Kidney (tissue), 14 donors: ENCODE measurements around the gene LTBP2. TPM values are rescaled to one million over a fixed set of nuclear protein-coding genes. Genes with fewer than 3 reads are reported as not detected.

ENCODE experiments used
- DNase-seq, 5 donors: peaks; one replicate each; pipeline ENCODE4 v3.0.0-alpha.2; 2013 to 2020
- FAIRE-seq: peaks from 2 replicates; lab custom pipeline; 2012; peaks lifted over from hg19 to GRCh38; lab: Jason Lieb, UNC
- H3K27ac ChIP-seq, 2 donors: one replicate each; pipeline ENCODE4 v1.7.0; 2013; ENCODE audit warnings: low read depth in 2 of 2, low read length in 2 of 2, inconsistent platforms in 1 of 2
- H3K27me3 ChIP-seq: one replicate; pipeline ENCODE4 v1.7.1; 2013; ENCODE audit warnings: low read length, inconsistent platforms; ENCODE audit not compliant: control insufficient read depth, insufficient read depth
- H3K36me3 ChIP-seq, 3 donors: one replicate each; pipeline versions ENCODE4 v1.7.0 to v1.7.1; 2013; ENCODE audit warnings: low read length in 3 of 3, control low read depth in 1 of 3, inconsistent platforms in 1 of 3; ENCODE audit not compliant: insufficient read depth in 3 of 3, control insufficient read depth in 2 of 3
- H3K4me1 ChIP-seq, 3 donors: one replicate each; pipeline versions ENCODE4 v1.7.0 to v1.7.1; 2013; ENCODE audit warnings: low read length in 3 of 3, inconsistent platforms in 1 of 3, low read depth in 1 of 3; ENCODE audit not compliant: control insufficient read depth in 2 of 3, insufficient read depth in 2 of 3
- H3K4me3 ChIP-seq, 3 donors: one replicate each; pipeline versions ENCODE4 v1.7.0 to v1.8.1; 2013; ENCODE audit warnings: low read length in 3 of 3, control low read depth in 1 of 3, inconsistent platforms in 1 of 3
- H3K9ac ChIP-seq, 3 donors: one replicate each; pipeline versions ENCODE4 v1.7.0 to v1.7.1; 2013; ENCODE audit warnings: low read length in 3 of 3, control low read depth in 1 of 3, inconsistent platforms in 1 of 3
- H3K9me3 ChIP-seq, 3 donors: one replicate each; pipeline versions ENCODE4 v1.7.0 to v1.7.1; 2013; ENCODE audit warnings: low read length in 3 of 3, control low read depth in 1 of 3, inconsistent platforms in 1 of 3; ENCODE audit not compliant: control insufficient read depth in 2 of 3, insufficient read depth in 1 of 3
- intact Hi-C: fragments of 100-400 bp; cut with DNase I; formaldehyde crosslinking; loops from one replicate; pipeline ENCODE4 v1.11.1; 2022
- polyA plus RNA-seq: library from polyadenylated mRNA; stranded (reverse); fragments of 350-450 nt; fragmentation: Illumina TruSeq; extraction: RNeasy Lipid Tissue Mini Kit (QIAGEN cat#74804); gene quantifications from one replicate; pipeline ENCODE4 v1.2.3, GENCODE V29; 2014; ENCODE audit warnings: low read depth, low replicate concordance; ENCODE audit not compliant: insufficient read depth
- total RNA-seq: library from RNA; stranded (reverse); fragmentation: NEBNext Ultra II Directional; extraction: Animal tissue kit (Norgen Biotek cat#: 25700); gene quantifications from one replicate; pipeline ENCODE4 v1.2.1, GENCODE V29; 2021
- TF ChIP-seq, protein P1 (sequence below): IDR thresholded peaks from 3 replicates; pipeline ENCODE4 v1.5.1; 2012; ENCODE audit warnings: mild to moderate bottlenecking, moderate library complexity, borderline replicate concordance; ENCODE audit not compliant: insufficient read depth; ENCODE audit errors: extremely low read depth
- donor health status: control.
- donor health status: control.
- donor health status: control.
- donor health status: control.
- donor health status: control.
- donor health status: DM: yes; HTN: yes; CAD: no.
- donor health status: Normal renal cell carcinoma (clear cell type).

LTBP2 gene
- total and polyA plus RNA-seq, 2 donors from 2014 or later = 2.9 to 10.4 TPM

DNA sequence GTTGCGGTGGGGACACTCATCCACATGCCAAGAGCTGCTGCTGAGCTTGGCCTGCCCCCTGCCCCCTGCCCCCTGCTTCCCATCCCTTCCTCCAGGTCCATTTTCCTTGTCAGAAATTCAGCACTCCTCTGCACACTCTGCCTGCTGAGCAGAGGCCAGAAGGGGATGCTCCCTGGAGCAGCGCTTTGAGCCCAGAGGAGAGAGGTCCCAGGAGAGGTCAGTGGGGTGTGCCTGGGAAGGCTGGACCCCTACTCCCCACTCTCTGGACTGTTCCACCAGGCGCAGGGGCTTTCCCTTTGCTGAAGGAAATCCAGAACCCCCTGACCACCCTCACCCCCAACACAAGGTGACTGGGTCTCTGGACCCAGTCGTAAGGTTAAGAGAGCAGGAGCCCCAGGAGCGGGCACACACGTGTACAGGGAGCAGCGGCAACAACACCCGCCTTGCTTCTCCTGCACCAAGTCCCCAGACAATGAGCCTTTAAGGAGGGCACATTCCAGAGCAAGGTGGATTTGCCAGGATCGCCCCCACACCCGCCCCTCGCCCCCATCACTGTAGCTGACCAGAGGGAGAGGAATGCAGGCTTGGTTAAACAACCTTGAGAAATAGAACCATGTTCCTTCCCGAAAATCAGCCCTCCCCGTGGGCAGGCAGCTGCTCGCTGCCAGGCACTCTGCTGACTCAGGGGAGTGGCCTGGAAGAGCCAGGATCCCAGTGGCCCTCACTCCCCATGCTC is 87.8 kb downstream of the LTBP2 start:
- no peak overlapping the region for H3K4me3 ChIP-seq
- TF ChIP-seq, protein P1, sequence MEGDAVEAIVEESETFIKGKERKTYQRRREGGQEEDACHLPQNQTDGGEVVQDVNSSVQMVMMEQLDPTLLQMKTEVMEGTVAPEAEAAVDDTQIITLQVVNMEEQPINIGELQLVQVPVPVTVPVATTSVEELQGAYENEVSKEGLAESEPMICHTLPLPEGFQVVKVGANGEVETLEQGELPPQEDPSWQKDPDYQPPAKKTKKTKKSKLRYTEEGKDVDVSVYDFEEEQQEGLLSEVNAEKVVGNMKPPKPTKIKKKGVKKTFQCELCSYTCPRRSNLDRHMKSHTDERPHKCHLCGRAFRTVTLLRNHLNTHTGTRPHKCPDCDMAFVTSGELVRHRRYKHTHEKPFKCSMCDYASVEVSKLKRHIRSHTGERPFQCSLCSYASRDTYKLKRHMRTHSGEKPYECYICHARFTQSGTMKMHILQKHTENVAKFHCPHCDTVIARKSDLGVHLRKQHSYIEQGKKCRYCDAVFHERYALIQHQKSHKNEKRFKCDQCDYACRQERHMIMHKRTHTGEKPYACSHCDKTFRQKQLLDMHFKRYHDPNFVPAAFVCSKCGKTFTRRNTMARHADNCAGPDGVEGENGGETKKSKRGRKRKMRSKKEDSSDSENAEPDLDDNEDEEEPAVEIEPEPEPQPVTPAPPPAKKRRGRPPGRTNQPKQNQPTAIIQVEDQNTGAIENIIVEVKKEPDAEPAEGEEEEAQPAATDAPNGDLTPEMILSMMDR = no peak
- DNase-seq = no peak
- intact Hi-C loops = no loop called here
- no peaks in the 10 kb centered on the region for H3K9me3 ChIP-seq
- no peaks in the 10 kb centered on the region for H3K4me1 ChIP-seq
- no peak overlapping the region for H3K9ac ChIP-seq
- H3K36me3 ChIP-seq = peaks cover 0 to 4% (median 0%) of the 10 kb centered on the region in 3 donors
- no peak overlapping the region for H3K27ac ChIP-seq
- H3K27me3 ChIP-seq = no peaks in the 10 kb centered on the region
- no peak for FAIRE-seq

DNA sequence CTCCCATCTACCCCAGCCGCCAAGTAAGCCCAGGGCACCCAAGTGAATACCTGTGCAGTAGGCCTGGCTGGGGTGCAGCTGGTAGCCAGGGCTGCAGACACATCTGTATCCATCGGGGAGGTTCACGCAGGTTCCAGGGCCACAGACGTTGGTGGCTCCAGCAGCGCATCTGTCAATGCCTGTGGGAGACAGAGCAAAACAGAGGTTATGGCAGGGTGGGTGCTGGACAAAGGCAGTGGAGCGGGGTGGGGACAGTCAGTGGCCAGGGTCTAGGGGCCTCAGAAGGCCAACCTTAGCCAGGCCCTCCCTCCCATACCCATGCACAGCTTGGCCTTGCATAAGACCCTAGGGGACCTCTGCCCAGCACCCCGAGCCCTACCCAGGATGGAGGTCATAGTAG is 89.3 kb downstream of the LTBP2 start:
- intact Hi-C loops = no loop called here
- FAIRE-seq (no peak), DNase-seq (no peak)

DNA sequence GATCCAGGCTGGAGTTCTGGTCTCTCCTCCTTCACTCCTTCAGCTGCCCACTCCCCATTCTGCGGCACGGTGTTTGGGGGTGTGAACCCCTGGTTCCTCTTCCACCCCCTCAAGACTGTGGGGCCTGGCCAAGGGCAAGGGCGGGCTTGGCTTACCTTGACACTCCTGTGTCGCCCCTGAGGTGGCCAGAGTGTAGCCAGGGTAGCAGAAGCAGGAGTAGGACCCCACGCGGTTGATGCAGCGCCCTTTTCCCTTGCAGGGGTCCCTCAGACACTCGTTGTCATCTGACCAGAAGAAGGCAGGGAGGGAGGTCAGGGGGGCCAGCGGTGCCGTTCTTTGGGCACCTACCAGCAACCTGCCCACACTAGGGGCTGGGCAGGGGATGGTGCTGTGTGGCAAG is 90.3 kb downstream of the LTBP2 start:
- Histone ChIP-seq H3K9me3 (no peaks in the 10 kb centered on the region), H3K27me3 (no peaks in the 10 kb centered on the region), H3K4me1 (no peaks in the 10 kb centered on the region), H3K9ac (no peak overlapping the region), H3K27ac (no peak overlapping the region), H3K36me3 (peaks cover 0 to 4% (median 0%) of the 10 kb centered on the region in 3 donors), H3K4me3 (no peak overlapping the region)
- DNase-seq (no peak), FAIRE-seq (no peak)
- intact Hi-C loops = no loop called here
- TF ChIP-seq, protein P1 = no peak

More for the DNA sequence above, 89.3 kb downstream of the LTBP2 start:
- Histone ChIP-seq H3K36me3 (peaks cover 0 to 4% (median 0%) of the 10 kb centered on the region in 3 donors), H3K27me3 (no peaks in the 10 kb centered on the region), H3K4me1 (no peaks in the 10 kb centered on the region), H3K27ac (no peak overlapping the region), H3K9me3 (no peaks in the 10 kb centered on the region), H3K9ac (no peak overlapping the region), H3K4me3 (no peak overlapping the region)
- TF ChIP-seq, protein P1 = no peak
